ENCODE data around the gene TAS2R43. TPM values are rescaled to one million over a fixed set of nuclear protein-coding genes. Genes with fewer than 3 reads are reported as not detected.

The TAS2R43 gene
- total and polyA plus RNA-seq, 10 of the 15 experiments (the other 5 are each of a cell fraction or from before 2014, with no cell fraction given): 0.09 to 2.1 (median 0.80) TPM; not detected in 5

DNA sequence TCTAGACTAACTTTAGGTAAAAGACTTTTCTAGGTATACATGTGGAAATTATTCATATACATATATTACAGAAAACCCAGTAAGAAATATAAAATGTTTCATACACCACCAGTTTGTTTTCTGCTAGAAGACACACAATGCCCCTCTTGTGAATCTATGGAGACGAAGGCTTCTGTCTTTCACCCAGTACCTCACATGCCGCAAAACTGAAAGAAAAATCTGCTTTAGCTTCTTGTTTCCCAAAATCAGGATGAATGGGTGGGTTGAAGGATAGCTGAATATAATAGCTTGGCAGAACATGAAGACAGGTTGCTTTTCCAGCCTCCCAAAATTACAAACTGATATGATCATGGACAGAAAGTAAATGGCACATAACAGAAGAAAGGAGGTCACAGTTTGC lies 41.0 kb upstream of the TAS2R43 start (continued):
- TF ChIP-seq ZNF687 (IDR thresholded peaks at IDR 0.05) (no peak), MYB (IDR thresholded peaks at IDR 0.05; ENCODE audit: borderline replicate concordance, low read depth, low read length) (no peak), EED (IDR thresholded peaks at IDR 0.05; ENCODE audit: low read depth) (no peak), MEF2A (IDR thresholded peaks at IDR 0.05; ENCODE audit: insufficient read depth, low read depth, low read length) (no peak), NR2F1 (conservative IDR thresholded peaks at IDR 0.05) (no peak), PAX5 (IDR thresholded peaks at IDR 0.05; ENCODE audit: borderline replicate concordance, low read depth, low read length) (no peak), SMAD5 (IDR thresholded peaks at IDR 0.05; ENCODE audit: low read depth) (no peak), NR2C1 (IDR thresholded peaks at IDR 0.05) (no peak)
- TF ChIP-seq, protein P1, sequence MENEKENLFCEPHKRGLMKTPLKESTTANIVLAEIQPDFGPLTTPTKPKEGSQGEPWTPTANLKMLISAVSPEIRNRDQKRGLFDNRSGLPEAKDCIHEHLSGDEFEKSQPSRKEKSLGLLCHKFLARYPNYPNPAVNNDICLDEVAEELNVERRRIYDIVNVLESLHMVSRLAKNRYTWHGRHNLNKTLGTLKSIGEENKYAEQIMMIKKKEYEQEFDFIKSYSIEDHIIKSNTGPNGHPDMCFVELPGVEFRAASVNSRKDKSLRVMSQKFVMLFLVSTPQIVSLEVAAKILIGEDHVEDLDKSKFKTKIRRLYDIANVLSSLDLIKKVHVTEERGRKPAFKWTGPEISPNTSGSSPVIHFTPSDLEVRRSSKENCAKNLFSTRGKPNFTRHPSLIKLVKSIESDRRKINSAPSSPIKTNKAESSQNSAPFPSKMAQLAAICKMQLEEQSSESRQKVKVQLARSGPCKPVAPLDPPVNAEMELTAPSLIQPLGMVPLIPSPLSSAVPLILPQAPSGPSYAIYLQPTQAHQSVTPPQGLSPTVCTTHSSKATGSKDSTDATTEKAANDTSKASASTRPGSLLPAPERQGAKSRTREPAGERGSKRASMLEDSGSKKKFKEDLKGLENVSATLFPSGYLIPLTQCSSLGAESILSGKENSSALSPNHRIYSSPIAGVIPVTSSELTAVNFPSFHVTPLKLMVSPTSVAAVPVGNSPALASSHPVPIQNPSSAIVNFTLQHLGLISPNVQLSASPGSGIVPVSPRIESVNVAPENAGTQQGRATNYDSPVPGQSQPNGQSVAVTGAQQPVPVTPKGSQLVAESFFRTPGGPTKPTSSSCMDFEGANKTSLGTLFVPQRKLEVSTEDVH (IDR thresholded peaks at IDR 0.05; ENCODE audit: low read depth, partially characterized antibody): no peak
